GM12874 (cell line): ENCODE measurements around the gene ZNF274.

ENCODE experiments used
- CTCF ChIP-seq: IDR thresholded peaks from 2 replicates; pipeline ENCODE4 v1.5.1; 2011; ENCODE audit warnings: low read depth, mild to moderate bottlenecking, control low read depth, low read length, moderate library complexity; ENCODE audit not compliant: insufficient read depth

The ZNF274 gene

GRCh38 chr19:58243351-58243750, 60.5 kb downstream of the ZNF274 start:
- no peak for TF ChIP-seq CTCF

- TF ChIP-seq CTCF = no peak
Observed at GRCh38 chr19:58248886-58249285, 66.0 kb downstream of the ZNF274 start.

GRCh38 chr19:58252102-58252685, 69.3 kb downstream of the ZNF274 start:
- no peak for TF ChIP-seq CTCF

- TF ChIP-seq CTCF = no peak
Observed at GRCh38 chr19:58261600-58261967, 78.7 kb downstream of the ZNF274 start.

- no peak for TF ChIP-seq CTCF
Observed at GRCh38 chr19:58261968-58262921, 79.4 kb downstream of the ZNF274 start.

- TF ChIP-seq CTCF = no peak
Observed at GRCh38 chr19:58262922-58263296, 80.0 kb downstream of the ZNF274 start.
